ENCODE measurements around the gene ENTPD2.

Gene ENTPD2

GRCh38 chr9:137018761-137019559 is 34.9 kb downstream of the ENTPD2 start:
- Histone ChIP-seq H3K9ac (no peak overlapping the region), H3K36me3 (peaks cover 80% of the 10 kb centered on the region), H3K4me3 (no peak overlapping the region), H3K27me3 (no peaks in the 10 kb centered on the region), H3K4me2 (peak overlapping the region; percentile 32; the same call in 1 of the 2 replicates), H4K20me1 (peaks cover 14% of the 10 kb centered on the region), H3K27ac (no peak overlapping the region), H3K9me3 (0 out of 2 replicates have a peak, but pooled peaks cover 4% of the 10 kb centered on the region), H3K4me1 (peaks cover 13% of the 10 kb centered on the region)
- TF ChIP-seq Cebpa-rat (IDR thresholded peaks at IDR 0.05): no peak

- H3K4me3 ChIP-seq: no peak overlapping the region
- H3K4me2 ChIP-seq: no peak overlapping the region
- no peak overlapping the region for H3K27ac ChIP-seq
- peaks cover 84% of the 10 kb centered on the region for H3K36me3 ChIP-seq
- 0 out of 2 replicates have a peak, but pooled peaks cover 4% of the 10 kb centered on the region for H3K9me3 ChIP-seq
- H3K27me3 ChIP-seq: no peaks in the 10 kb centered on the region
- H3K9ac ChIP-seq: no peak overlapping the region
- peaks cover 7% of the 10 kb centered on the region; the same call in 1 of the 2 replicates for H4K20me1 ChIP-seq
- TF ChIP-seq Cebpa-rat (IDR thresholded peaks at IDR 0.05): no peak
- H3K4me1 ChIP-seq: peaks cover 13% of the 10 kb centered on the region
These were observed 35.9 kb downstream of the ENTPD2 start for GRCh38 chr9:137017791-137018497.

GRCh38 chr9:137017071-137017470 is 36.8 kb downstream of the ENTPD2 start:
- Histone ChIP-seq H3K36me3 (peaks cover 86% of the 10 kb centered on the region), H3K9ac (no peak overlapping the region), H4K20me1 (peaks cover 7% of the 10 kb centered on the region; the same call in 1 of the 2 replicates), H3K4me3 (no peak overlapping the region), H3K9me3 (0 out of 2 replicates have a peak, but pooled peaks cover 4% of the 10 kb centered on the region), H3K4me1 (peaks cover 13% of the 10 kb centered on the region), H3K27me3 (no peaks in the 10 kb centered on the region), H3K27ac (no peak overlapping the region), H3K4me2 (no peak overlapping the region)
- TF ChIP-seq Cebpa-rat (IDR thresholded peaks at IDR 0.05): no peak

- Histone ChIP-seq H3K27me3 (no peaks in the 10 kb centered on the region), H3K4me3 (no peak overlapping the region), H3K9ac (no peak overlapping the region), H3K4me1 (peaks cover 13% of the 10 kb centered on the region), H3K4me2 (no peak overlapping the region), H3K27ac (no peak overlapping the region), H4K20me1 (peaks cover 4% of the 10 kb centered on the region; the same call in 1 of the 2 replicates), H3K9me3 (0 out of 2 replicates have a peak, but pooled peaks cover 4% of the 10 kb centered on the region), H3K36me3 (peaks cover 86% of the 10 kb centered on the region)
- no peak for TF ChIP-seq Cebpa-rat (IDR thresholded peaks at IDR 0.05)
These were observed 37.4 kb downstream of the ENTPD2 start for GRCh38 chr9:137016436-137016835.

- no peak overlapping the region for H3K27ac ChIP-seq
- 0 out of 2 replicates have a peak, but pooled peaks cover 4% of the 10 kb centered on the region for H3K9me3 ChIP-seq
- H3K36me3 ChIP-seq: peaks cover 82% of the 10 kb centered on the region
- H3K9ac ChIP-seq: no peak overlapping the region
- TF ChIP-seq Cebpa-rat (IDR thresholded peaks at IDR 0.05): no peak
- H3K4me2 ChIP-seq: no peak overlapping the region
- no peaks in the 10 kb centered on the region for H4K20me1 ChIP-seq
- H3K4me3 ChIP-seq: no peak overlapping the region
- no peaks in the 10 kb centered on the region for H3K27me3 ChIP-seq
- H3K4me1 ChIP-seq: peaks cover 13% of the 10 kb centered on the region
These were observed 37.9 kb downstream of the ENTPD2 start for GRCh38 chr9:137015976-137016375.

- H3K36me3 ChIP-seq: peaks cover 77% of the 10 kb centered on the region
- 0 out of 2 replicates have a peak, but pooled peaks cover 4% of the 10 kb centered on the region for H3K9me3 ChIP-seq
- H3K27ac ChIP-seq: no peak overlapping the region
- no peaks in the 10 kb centered on the region for H3K27me3 ChIP-seq
- H4K20me1 ChIP-seq: no peaks in the 10 kb centered on the region
- no peak for TF ChIP-seq Cebpa-rat (IDR thresholded peaks at IDR 0.05)
- no peak overlapping the region for H3K9ac ChIP-seq
- peaks cover 13% of the 10 kb centered on the region for H3K4me1 ChIP-seq
- H3K4me2 ChIP-seq: no peak overlapping the region
- no peak overlapping the region for H3K4me3 ChIP-seq
These were observed 38.3 kb downstream of the ENTPD2 start for GRCh38 chr9:137015540-137015930.

GRCh38 chr9:137014776-137015539 is 38.9 kb downstream of the ENTPD2 start:
- H3K36me3 ChIP-seq: peaks cover 74% of the 10 kb centered on the region
- H3K4me1 ChIP-seq: peaks cover 12% of the 10 kb centered on the region
- H4K20me1 ChIP-seq: no peaks in the 10 kb centered on the region
- H3K27me3 ChIP-seq: no peaks in the 10 kb centered on the region
- no peak overlapping the region for H3K4me2 ChIP-seq
- TF ChIP-seq Cebpa-rat (IDR thresholded peaks at IDR 0.05): no peak
- H3K27ac ChIP-seq: no peak overlapping the region
- 0 out of 2 replicates have a peak, but pooled peaks cover 4% of the 10 kb centered on the region for H3K9me3 ChIP-seq
- no peak overlapping the region for H3K9ac ChIP-seq
- no peak overlapping the region for H3K4me3 ChIP-seq

GRCh38 chr9:137014166-137014565 is 39.7 kb downstream of the ENTPD2 start:
- Histone ChIP-seq H3K9me3 (0 out of 2 replicates have a peak, but pooled peaks cover 4% of the 10 kb centered on the region), H3K27me3 (no peaks in the 10 kb centered on the region), H3K4me2 (no peak overlapping the region), H3K36me3 (peaks cover 74% of the 10 kb centered on the region), H3K4me3 (no peak overlapping the region), H3K9ac (no peak overlapping the region), H3K27ac (no peak overlapping the region), H4K20me1 (no peaks in the 10 kb centered on the region), H3K4me1 (peaks cover 4% of the 10 kb centered on the region; the same call in 1 of the 2 replicates)
- TF ChIP-seq Cebpa-rat (IDR thresholded peaks at IDR 0.05): no peak

GRCh38 chr9:137013571-137013940 is 40.3 kb downstream of the ENTPD2 start:
- no peak for TF ChIP-seq Cebpa-rat (IDR thresholded peaks at IDR 0.05)
- no peaks in the 10 kb centered on the region for H4K20me1 ChIP-seq
- H3K4me1 ChIP-seq: no peaks in the 10 kb centered on the region
- no peak overlapping the region for H3K9ac ChIP-seq
- 0 out of 2 replicates have a peak, but pooled peaks cover 4% of the 10 kb centered on the region for H3K9me3 ChIP-seq
- no peaks in the 10 kb centered on the region for H3K27me3 ChIP-seq
- no peak overlapping the region for H3K27ac ChIP-seq
- H3K36me3 ChIP-seq: peaks cover 68% of the 10 kb centered on the region
- no peak overlapping the region for H3K4me2 ChIP-seq
- no peak overlapping the region for H3K4me3 ChIP-seq
